GM12878 (cell line): ENCODE data around the gene ZNF407. TPM values are rescaled to one million over a fixed set of nuclear protein-coding genes. Genes with fewer than 3 reads are reported as not detected.

Source experiments
- ATAC-seq: fragments of 200-7000 bp; cut with Tn5 transposase; 3 replicates; pipeline ENCODE4 v1.9.1; 2020; ENCODE audit warnings: mild to moderate bottlenecking, moderate library complexity
- BruUV-seq: library from RNA; stranded (reverse); fragments of 400-500 nt; replicated peaks from 2 replicates; lab custom pipeline; 2021; lab: Mats Ljungman, UMichigan
- CTCF ChIA-PET: fragments of 300-600 bp; sonication (Branson Sonifier 250); formaldehyde crosslinking; extraction: SDS; loops from one replicate; lab custom pipeline; 2021; ENCODE audit warnings: inconsistent platforms; lab: Yijun Ruan, JAX
- POLR2A ChIA-PET: fragments of 350-600 bp; formaldehyde crosslinking; extraction: SDS; loops from one replicate; lab custom pipeline; 2021; ENCODE audit warnings: inconsistent platforms; lab: Charles Lee
- RAD21 ChIA-PET: fragments of 300-600 bp; sonication (Branson Sonifier 250); formaldehyde crosslinking; loops from one replicate; lab custom pipeline; 2023; ENCODE audit warnings: antibody characterized with exemption; ENCODE audit not compliant: unreplicated experiment; lab: Charles Lee
- SMC1A ChIA-PET: fragments of 300-600 bp; sonication (Branson Sonifier 250); formaldehyde crosslinking; loops from one replicate; lab custom pipeline; 2023; ENCODE audit not compliant: unreplicated experiment, uncharacterized antibody; lab: Charles Lee
- DNase-seq: peaks from one replicate; pipeline ENCODE4 v3.0.0-alpha.2; 2011; ENCODE audit warnings: low read depth, low spot score
- FAIRE-seq: peaks from 3 replicates; lab custom pipeline; 2011; peaks lifted over from hg19 to GRCh38; lab: Jason Lieb, UNC
- H2AFZ ChIP-seq: 2 replicates; pipeline ENCODE4 v1.6.0; 2011; ENCODE audit warnings: low read depth, low read length, control low read depth; ENCODE audit not compliant: control insufficient read depth
- H3K27ac ChIP-seq: 2 replicates; pipeline ENCODE4 v1.5.1; 2011; ENCODE audit warnings: control low read depth; ENCODE audit not compliant: control insufficient read depth, insufficient read depth
- H3K27me3 ChIP-seq, 2 experiments: replicated peaks in 1 of 2; 2 replicates each; pipeline versions ENCODE4 v1.6.0 to v1.6.1; 2011; ENCODE audit warnings: low read length in 1 of 2; ENCODE audit not compliant: control insufficient read depth in 2 of 2, insufficient read depth in 2 of 2
- H3K36me3 ChIP-seq, 2 experiments: 2 replicates each; pipeline ENCODE4 v1.5.1; 2011; ENCODE audit warnings: low read length in 1 of 2; ENCODE audit not compliant: control insufficient read depth in 2 of 2, insufficient read depth in 2 of 2
- H3K4me1 ChIP-seq: 2 replicates; pipeline ENCODE4 v1.6.1; 2011; ENCODE audit warnings: mild to moderate bottlenecking, low read length, moderate library complexity, mixed read lengths; ENCODE audit not compliant: control insufficient read depth, insufficient read depth
- H3K4me2 ChIP-seq: 2 replicates; pipeline ENCODE4 v1.6.0; 2011; ENCODE audit warnings: control low read depth; ENCODE audit not compliant: control insufficient read depth, insufficient read depth
- H3K4me3 ChIP-seq: fragments of 200-600 bp; sonication (generic); 2 replicates; pipeline ENCODE4 v1.5.1; 2016
- H3K79me2 ChIP-seq: 2 replicates; pipeline ENCODE4 v1.6.0; 2011; ENCODE audit warnings: low read length; ENCODE audit not compliant: control insufficient read depth, insufficient read depth
- H3K9ac ChIP-seq: 2 replicates; pipeline ENCODE4 v1.8.0; 2011; ENCODE audit warnings: low read length, control low read depth, mixed read lengths; ENCODE audit not compliant: control insufficient read depth, insufficient read depth
- H3K9me3 ChIP-seq: replicated peaks from 3 replicates; pipeline ENCODE4 v1.5.1; 2011; ENCODE audit warnings: mild to moderate bottlenecking, low read length; ENCODE audit not compliant: control insufficient read depth, insufficient read depth
- H4K20me1 ChIP-seq: 2 replicates; pipeline ENCODE4 v1.6.0; 2011; ENCODE audit not compliant: control insufficient read depth, insufficient read depth
- ATF7 ChIP-seq: fragments of 450-650 bp; IDR thresholded peaks from 2 replicates; pipeline ENCODE4 v1.6.1; 2016; ENCODE audit warnings: low read depth, mild to moderate bottlenecking
- BRCA1 ChIP-seq: IDR thresholded peaks from 2 replicates; pipeline ENCODE4 v1.6.1; 2011; ENCODE audit warnings: low read depth, low read length, improper control_type of control experiment
- DPF2 ChIP-seq: fragments of 450-650 bp; IDR thresholded peaks from 2 replicates; pipeline ENCODE4 v1.6.1; 2017; ENCODE audit warnings: mild to moderate bottlenecking
- KDM1A ChIP-seq: fragments of 200-600 bp; sonication (generic); IDR thresholded peaks from 2 replicates; pipeline ENCODE4 v1.6.1; 2016; ENCODE audit warnings: borderline replicate concordance
- MYB ChIP-seq: fragments of 150-350 bp; IDR thresholded peaks from 2 replicates; pipeline ENCODE4 v1.6.1; 2014; ENCODE audit warnings: mild to moderate bottlenecking, low read depth, low read length, borderline replicate concordance
- PAX5 ChIP-seq: IDR thresholded peaks from 2 replicates; pipeline ENCODE4 v1.6.1; 2011; ENCODE audit warnings: low read depth, low read length, borderline replicate concordance
- POLR2A ChIP-seq: IDR thresholded peaks from 2 replicates; pipeline ENCODE4 v1.6.1; 2011; ENCODE audit warnings: low read depth, mild to moderate bottlenecking, low read length
- RELB ChIP-seq: fragments of 450-650 bp; IDR thresholded peaks from 2 replicates; pipeline ENCODE4 v1.6.1; 2017; ENCODE audit warnings: low read depth, mild to moderate bottlenecking, moderate library complexity
- WGBS: methylation state at CpG from one replicate; pipeline ENCODE4 v1.1.6; 2016; ENCODE audit warnings: low lambda C conversion rate; ENCODE audit not compliant: insufficient replicate concordance, insufficient coverage; ENCODE audit errors: missing lambda C conversion rate; 5-methylcytosine and 5-hydroxymethylcytosine counted together
- in situ Hi-C: fragments of 300-500 bp; cut with MboI; formaldehyde crosslinking; loops from 9 replicates; pipeline ENCODE4 v1.14.3; 2018; ENCODE audit warnings: mixed read lengths
- intact Hi-C: fragments of 100-400 bp; cut with micrococcal nuclease; formaldehyde crosslinking; loops from one replicate; pipeline ENCODE4 v1.14.2; 2022; ENCODE audit not compliant: unreplicated experiment
- polyA plus RNA-seq, 11 experiments: library from polyadenylated mRNA; depleted of rRNA in 4 of 11; unstranded in 6 of 11; stranded (reverse) in 5 of 11; fragments of >200 nt; fragmentation: Nextera tagmentation in 4 of 11; fragmentation: Illumina TruSeq in 1 of 11; extraction: Ambion mirVana in 4 of 11; extraction: Trizol in 1 of 11; gene quantifications; 1 replicate in 1 of 11; 2 replicates in 10 of 11; pipeline versions ENCODE4 v1.2.1 to v1.2.3, GENCODE V29; 2011 to 2016; ENCODE audit warnings: inconsistent platforms in 2 of 11, missing spikeins in 2 of 11, low read depth in 1 of 11
- total RNA-seq, 4 experiments: library from RNA; depleted of rRNA in 3 of 4; stranded (reverse); fragments of >200 nt in 3 of 4; fragmentation: Illumina TruSeq in 1 of 4; extraction: Trizol in 1 of 4; gene quantifications; 2 replicates each; pipeline versions ENCODE4 v1.2.1 to v1.2.3, GENCODE V29; 2013 to 2021
- TF ChIP-seq, protein P1 (sequence below): IDR thresholded peaks from 2 replicates; pipeline ENCODE4 v1.6.1; 2012; ENCODE audit warnings: improper control_type of control experiment, low read depth, low read length; ENCODE audit not compliant: insufficient replicate concordance

Gene ZNF407
- total and polyA plus RNA-seq, 10 of the 15 experiments (the other 5 are each of a cell fraction or from before 2014, with no cell fraction given), result 0.69 to 11.6 (median 5.3) TPM

GRCh38 chr18:75075016-75075305 lies 477.3 kb downstream of the ZNF407 start (continued):
- no peak for TF ChIP-seq MYB
- TF ChIP-seq BRCA1, result no peak
- TF ChIP-seq POLR2A, result no peak
- TF ChIP-seq, protein P1, sequence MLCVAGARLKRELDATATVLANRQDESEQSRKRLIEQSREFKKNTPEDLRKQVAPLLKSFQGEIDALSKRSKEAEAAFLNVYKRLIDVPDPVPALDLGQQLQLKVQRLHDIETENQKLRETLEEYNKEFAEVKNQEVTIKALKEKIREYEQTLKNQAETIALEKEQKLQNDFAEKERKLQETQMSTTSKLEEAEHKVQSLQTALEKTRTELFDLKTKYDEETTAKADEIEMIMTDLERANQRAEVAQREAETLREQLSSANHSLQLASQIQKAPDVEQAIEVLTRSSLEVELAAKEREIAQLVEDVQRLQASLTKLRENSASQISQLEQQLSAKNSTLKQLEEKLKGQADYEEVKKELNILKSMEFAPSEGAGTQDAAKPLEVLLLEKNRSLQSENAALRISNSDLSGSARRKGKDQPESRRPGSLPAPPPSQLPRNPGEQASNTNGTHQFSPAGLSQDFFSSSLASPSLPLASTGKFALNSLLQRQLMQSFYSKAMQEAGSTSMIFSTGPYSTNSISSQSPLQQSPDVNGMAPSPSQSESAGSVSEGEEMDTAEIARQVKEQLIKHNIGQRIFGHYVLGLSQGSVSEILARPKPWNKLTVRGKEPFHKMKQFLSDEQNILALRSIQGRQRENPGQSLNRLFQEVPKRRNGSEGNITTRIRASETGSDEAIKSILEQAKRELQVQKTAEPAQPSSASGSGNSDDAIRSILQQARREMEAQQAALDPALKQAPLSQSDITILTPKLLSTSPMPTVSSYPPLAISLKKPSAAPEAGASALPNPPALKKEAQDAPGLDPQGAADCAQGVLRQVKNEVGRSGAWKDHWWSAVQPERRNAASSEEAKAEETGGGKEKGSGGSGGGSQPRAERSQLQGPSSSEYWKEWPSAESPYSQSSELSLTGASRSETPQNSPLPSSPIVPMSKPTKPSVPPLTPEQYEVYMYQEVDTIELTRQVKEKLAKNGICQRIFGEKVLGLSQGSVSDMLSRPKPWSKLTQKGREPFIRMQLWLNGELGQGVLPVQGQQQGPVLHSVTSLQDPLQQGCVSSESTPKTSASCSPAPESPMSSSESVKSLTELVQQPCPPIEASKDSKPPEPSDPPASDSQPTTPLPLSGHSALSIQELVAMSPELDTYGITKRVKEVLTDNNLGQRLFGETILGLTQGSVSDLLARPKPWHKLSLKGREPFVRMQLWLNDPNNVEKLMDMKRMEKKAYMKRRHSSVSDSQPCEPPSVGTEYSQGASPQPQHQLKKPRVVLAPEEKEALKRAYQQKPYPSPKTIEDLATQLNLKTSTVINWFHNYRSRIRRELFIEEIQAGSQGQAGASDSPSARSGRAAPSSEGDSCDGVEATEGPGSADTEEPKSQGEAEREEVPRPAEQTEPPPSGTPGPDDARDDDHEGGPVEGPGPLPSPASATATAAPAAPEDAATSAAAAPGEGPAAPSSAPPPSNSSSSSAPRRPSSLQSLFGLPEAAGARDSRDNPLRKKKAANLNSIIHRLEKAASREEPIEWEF, result no peak
- TF ChIP-seq RELB, result no peak

GRCh38 chr18:75075429-75075841 lies 477.8 kb downstream of the ZNF407 start:
- SMC1A ChIA-PET, result no interaction called here
- no peak for DNase-seq
- Histone ChIP-seq H3K4me3 (no peak overlapping the region), H3K36me3 (no peaks in the 10 kb centered on the region), H3K27me3 (no peaks in the 10 kb centered on the region), H4K20me1 (no peaks in the 10 kb centered on the region), H2AFZ (no peak overlapping the region), H3K4me1 (peaks cover 6% of the 10 kb centered on the region; the same call in 1 of the 2 replicates), H3K79me2 (no peaks in the 10 kb centered on the region), H3K9ac (no peak overlapping the region), H3K27ac (no peak overlapping the region), H3K4me2 (no peak overlapping the region), H3K9me3 (no peaks in the 10 kb centered on the region; the same call in 1 of the 3 replicates)
- FAIRE-seq, result no peak
- no TSS peak for BruUV-seq
- ATAC-seq, result no peak
- POLR2A ChIA-PET, result no interaction called here
- CTCF ChIA-PET, result no interaction called here
- TF ChIP-seq KDM1A, result no peak
- no peak for TF ChIP-seq ATF7
- TF ChIP-seq DPF2, result no peak
- no peak for TF ChIP-seq PAX5
- in situ Hi-C loops, result no loop called here
- RAD21 ChIA-PET, result no interaction called here
- 62% methylated on average over 8 of the region's 12 CpGs for WGBS
- intact Hi-C loops, result no loop called here
